Sciatic nerve (tissue), 2 donors: ENCODE measurements around the gene ALX4. TPM values are rescaled to one million over a fixed set of nuclear protein-coding genes. Genes with fewer than 3 reads are reported as not detected.

Experiments
- ATAC-seq: fragments of 200-7000 bp; cut with Tn5 transposase; one replicate; pipeline ENCODE4 v1.9.1; 2020; ENCODE audit warnings: mild to moderate bottlenecking, moderate library complexity
- DNase-seq: peaks from one replicate; pipeline ENCODE4 v3.0.0-alpha.2; 2020; ENCODE audit warnings: low spot score
- intact Hi-C: fragments of 100-400 bp; cut with DNase I; formaldehyde crosslinking; loops from one replicate; pipeline ENCODE4 v1.14.2; 2022
- total RNA-seq: library from RNA; stranded (reverse); fragmentation: NEBNext Ultra II Directional; extraction: Animal tissue kit (Norgen Biotek cat#: 25700); gene quantifications from one replicate; pipeline ENCODE4 v1.2.1, GENCODE V29; 2021
- donor health status: DM: no; HTN: no; CAD: no.
- donor health status: DM: no; HTN: no; CAD: no.

ALX4 gene
- total RNA-seq, 1 donor from 2014 or later = 1.1 TPM

DNA sequence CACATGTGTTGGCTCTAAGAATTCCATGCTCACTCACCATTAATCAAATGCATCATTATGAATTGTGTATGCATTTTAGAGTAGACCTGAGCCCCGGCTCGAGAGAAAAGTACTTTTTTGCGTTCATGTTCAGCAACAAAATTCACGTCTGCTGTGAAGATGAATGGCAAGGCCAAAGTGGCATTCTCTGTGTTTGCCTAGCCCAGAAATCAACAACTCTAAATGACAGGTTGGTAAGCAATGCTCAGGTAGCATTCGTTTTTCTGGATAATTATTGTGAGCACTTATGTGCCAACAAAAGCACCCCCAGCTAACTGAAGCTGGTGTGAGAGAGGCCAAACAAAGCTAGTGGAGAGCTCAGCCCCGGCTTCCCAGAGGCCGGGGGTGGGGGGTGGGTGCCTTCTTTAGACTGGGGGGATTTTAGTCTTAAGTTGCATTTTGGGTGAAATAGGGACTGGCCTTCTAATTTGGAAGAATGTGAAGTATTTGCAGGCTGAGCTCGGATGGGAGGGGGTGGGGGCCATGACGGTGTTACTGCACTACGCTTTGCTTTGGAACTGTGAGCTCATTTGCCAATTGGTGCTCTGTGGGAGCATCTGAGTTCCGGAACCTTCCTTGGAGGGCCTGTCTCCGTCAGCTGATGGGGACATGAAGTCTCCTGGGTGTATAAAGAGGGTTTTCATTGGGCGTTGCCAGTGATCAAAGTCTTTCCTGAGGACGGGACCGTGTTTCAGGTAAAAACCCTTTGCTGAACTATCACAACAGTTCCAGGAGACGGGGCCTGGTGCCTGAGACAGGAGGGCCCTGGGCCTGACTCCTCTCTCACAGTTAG lies 29.0 kb upstream of the ALX4 start:
- DNase-seq (no peak), ATAC-seq (no peak)
- intact Hi-C loops = no loop called here

DNA sequence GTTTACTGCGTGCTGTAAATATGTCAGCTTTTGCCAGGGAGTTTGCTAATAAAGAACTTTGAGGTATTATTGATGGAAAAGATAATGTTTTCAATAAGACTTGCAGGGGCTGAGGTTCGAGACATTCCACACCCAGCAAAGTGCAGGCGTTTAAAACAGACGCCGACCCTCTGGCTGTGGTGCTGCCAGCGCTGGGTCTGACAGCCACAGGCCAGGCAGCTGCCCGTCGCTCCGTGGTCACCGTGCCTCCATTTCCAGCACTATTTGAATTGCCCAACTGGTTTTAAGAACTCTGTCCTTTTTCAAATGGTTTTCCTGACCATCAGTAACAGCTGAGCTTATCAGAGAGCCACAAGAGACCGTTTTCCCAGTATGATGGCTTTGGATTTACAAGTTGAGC lies 28.1 kb upstream of the ALX4 start:
- ATAC-seq (no peak), DNase-seq (no peak)
- intact Hi-C loops = no loop called here

DNA sequence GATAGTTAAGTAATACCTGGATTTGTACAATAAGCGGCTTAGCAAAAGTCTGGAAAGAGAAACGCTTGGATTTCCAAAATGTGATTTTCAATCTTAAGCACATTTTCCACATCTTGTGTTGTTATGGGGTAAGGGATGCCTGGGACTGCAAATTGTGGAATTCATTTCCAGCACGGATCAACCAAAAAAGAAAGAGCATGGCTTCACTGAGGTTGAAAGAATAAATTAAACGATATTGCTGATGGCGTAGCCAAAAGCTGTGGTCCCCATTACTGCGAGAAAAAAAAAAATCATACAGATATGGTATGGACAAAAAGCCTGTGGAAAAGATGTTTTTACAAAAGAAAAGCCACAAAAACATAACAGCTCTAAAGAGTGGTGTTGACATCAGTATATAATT lies 26.0 kb upstream of the ALX4 start:
- no peak for ATAC-seq
- intact Hi-C loops = no loop called here
- DNase-seq = no peak

DNA sequence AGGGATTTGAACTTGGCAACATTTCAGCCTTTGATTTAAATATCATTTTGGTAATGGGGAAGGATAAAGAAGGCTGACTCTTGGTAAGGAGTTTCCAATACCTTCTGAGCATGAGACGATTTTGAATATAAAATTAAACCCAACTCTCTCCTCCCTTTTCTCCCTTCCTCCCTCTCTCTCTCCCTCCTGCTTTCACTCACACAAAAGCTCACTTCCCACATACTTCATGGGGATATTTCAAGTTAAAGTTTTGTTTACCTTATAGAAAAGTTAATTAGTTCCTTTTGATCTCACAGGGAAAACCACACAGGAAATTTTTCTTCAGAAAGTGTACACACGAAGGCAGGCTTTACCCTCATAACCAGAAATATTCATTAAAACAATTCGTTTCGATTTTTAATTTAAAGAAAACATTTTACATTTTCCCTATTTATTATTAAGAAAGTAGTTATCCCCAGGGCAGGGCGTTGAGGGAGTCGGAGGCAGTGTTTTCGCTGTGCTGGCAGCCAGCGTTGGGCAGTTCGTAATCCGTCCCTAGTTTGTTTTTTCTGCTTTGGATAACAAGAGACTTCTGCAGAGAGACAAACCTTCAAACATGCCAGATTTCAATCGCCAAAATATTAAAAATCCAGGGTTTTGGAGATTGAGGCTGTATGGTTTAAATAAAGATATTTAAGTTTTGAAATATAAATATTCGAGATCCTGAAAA lies 25.3 kb upstream of the ALX4 start:
- ATAC-seq (no peak), DNase-seq (no peak)
- intact Hi-C loops = no loop called here

DNA sequence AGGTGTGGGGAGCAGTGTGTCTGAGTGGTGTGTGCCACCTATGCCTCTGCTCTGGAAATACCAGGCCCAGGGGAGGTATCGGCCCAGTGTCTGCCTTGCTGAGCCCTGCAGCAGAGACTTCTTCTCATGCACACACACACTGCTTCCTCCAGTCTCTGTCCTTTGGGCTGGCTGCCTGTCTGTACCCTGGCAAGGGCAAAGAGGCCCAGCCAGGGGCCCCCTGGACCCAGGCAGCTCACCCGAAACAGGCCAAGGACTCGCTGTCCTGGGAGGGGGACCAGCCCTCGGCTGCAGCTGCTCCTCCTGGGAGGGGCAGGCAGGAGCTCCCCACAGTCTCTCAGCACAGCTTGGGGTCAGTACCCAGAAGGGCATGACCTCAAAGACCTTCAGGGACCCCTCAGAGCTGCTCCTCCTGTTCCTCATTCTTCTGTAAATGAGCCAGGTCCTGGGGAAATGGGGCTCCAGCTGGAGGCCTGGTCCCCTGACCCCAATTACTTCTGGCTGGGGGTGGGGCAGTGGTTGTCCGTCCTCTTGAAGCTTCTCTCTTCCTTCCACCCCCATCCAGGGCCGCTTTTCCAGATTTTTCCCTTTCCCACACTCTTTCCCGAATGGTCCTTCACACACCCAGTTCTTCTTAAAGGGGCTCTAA lies 24.5 kb upstream of the ALX4 start:
- DNase-seq = no peak
- intact Hi-C loops = no loop called here
- no peak for ATAC-seq

DNA sequence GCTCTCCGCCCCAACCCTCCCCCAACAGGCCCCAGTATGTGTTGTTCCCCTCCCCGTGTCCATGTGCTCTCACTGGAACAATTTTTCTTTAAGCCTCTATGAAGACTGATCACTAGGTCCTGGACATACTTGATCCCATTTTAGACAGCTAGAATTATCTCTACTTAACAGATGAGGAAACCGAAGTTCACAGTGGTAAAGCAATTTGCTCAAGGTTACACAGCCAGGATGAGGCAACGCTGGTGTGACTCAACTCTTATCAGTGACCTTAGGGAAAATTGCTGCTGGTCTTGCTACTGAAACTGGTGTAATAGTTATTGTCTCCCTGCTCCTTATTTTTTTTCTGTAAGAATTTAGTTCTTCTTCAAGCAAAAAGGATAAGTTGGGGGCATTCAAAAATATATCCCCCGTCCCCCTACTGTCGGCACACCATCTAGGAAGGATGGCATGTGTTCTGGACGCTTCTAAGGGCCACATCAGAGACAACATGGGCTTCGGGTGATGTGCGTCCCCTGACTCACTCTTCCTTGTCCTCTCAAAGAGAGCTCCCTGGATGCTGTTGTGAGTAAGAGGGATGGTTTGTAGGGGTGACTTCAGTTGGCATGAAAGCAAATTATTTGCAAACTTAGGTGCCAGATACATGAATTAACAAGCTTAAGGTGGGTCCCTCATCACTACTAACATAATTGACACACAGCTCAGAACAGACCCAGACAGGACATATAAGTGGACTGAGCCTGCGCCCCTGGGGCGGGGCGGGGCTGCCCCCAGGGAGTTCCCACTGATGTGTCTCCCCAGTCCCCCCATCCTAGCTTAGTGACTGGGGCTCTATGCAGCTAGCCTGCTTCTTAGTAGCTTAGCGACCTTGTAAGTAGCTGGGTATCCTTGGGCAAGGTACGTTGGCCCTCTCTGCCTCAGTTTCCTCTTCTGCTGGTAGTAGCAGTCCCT lies 23.6 kb upstream of the ALX4 start:
- intact Hi-C loops = no loop called here

DNA sequence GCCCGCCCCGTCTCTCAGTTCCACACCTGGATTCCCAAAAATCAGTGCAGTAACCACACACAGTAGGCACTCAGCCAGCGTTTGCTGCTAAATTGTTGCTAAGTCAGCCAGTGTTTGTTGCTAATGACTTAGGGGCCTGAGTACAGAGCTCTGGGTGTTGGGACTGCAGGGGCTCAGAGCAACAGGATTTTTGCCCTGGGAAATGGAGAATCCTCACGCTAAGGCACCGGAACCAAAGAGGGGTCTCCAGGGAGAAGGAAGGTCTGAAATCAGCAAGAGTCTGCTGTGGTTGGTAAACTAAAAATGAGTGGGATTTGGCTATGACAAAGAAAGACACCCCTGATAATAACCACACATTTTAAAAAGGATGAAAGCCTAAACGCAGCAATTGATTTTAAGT lies 22.7 kb upstream of the ALX4 start:
- DNase-seq = no peak
- ATAC-seq = no peak
- intact Hi-C loops = no loop called here

More for the DNA sequence above, 23.6 kb upstream of the ALX4 start:
- no peak for ATAC-seq
- DNase-seq = no peak

DNA sequence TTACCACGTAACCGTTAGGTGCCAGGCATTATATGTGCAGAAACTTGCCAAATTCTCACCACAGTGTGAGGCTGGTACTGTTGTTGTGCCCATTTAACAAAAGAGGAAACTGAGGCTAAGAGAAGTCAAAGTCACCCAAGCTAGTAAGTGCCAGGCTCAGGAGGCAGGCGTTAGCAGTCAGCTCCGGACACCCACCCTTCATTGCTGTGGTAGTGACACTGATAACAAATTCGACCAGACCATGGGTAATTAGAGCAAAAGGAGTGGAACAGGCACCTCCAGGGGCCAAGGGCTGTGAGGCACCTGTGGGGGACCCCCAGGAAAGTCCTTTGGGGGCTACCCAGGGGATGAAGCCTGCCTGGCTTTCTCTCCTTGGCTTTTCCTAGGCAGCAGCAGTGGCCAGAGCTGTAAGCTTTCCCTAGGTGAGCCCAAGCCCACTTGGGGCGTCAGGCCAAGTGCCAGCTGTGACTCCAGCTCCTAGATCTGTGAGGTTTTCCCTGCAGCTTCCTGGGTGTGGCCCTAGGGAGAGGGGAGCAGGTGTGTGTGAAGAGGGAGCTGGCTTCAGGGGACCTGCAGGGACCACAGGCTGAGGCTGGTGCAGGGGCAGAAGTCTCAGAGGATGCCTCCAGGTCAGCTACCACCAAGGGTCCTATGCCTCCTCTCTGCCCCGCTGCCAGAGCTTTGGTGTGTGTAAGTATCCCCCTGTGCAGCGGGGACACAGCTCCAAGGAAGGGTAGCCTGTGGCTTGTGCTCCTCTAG lies 19.7 kb upstream of the ALX4 start:
- intact Hi-C loops = no loop called here
- ATAC-seq = no peak

DNA sequence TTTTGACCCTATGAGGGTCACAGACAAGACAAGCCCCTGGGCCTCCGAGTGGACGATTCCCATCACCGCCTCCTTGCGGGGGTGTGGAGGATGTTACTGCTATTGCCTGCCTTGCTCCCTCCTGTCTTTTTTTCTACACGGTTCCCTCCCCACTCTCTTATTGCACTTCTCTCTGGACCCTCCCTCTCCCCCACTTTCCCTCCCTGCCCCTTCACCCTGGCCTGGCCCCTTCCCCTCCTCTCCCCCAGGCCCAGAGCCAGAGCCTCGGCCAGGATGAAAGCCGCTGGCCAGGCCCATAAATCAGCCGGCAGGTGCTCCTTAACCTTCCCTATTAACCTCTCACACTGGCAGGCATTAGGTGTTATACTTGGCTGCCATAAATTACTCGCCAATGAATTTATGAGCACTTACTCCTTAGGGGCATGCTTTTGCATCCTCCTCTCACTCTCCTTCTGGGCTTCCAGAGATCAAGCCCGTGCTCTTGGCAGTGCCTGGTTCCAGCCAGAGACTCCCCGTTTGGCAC lies 18.3 kb upstream of the ALX4 start:
- intact Hi-C loops = no loop called here
- no peak for ATAC-seq
- no peak for DNase-seq

More for the DNA sequence above, 19.7 kb upstream of the ALX4 start:
- no peak for DNase-seq

DNA sequence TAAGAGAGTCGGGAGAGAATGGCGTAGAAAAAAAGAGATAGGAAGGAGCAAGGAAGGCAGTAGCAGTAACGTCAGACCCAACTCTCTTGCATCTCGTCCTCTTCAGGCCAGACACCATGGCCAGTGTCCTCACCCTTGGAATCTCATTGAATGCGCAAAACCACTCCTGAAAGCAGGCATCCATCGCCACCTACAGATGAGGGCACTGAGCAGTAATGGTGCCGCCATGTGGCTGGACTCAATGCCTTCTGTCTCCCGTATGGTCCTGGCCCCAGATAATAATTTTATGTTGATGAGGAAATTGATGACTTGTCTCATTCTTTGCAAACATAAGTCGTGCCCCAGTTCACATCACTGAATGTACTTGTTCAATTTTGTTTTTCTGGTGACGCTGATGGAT lies 17.8 kb upstream of the ALX4 start:
- intact Hi-C loops = no loop called here
- DNase-seq = no peak
- no peak for ATAC-seq

DNA sequence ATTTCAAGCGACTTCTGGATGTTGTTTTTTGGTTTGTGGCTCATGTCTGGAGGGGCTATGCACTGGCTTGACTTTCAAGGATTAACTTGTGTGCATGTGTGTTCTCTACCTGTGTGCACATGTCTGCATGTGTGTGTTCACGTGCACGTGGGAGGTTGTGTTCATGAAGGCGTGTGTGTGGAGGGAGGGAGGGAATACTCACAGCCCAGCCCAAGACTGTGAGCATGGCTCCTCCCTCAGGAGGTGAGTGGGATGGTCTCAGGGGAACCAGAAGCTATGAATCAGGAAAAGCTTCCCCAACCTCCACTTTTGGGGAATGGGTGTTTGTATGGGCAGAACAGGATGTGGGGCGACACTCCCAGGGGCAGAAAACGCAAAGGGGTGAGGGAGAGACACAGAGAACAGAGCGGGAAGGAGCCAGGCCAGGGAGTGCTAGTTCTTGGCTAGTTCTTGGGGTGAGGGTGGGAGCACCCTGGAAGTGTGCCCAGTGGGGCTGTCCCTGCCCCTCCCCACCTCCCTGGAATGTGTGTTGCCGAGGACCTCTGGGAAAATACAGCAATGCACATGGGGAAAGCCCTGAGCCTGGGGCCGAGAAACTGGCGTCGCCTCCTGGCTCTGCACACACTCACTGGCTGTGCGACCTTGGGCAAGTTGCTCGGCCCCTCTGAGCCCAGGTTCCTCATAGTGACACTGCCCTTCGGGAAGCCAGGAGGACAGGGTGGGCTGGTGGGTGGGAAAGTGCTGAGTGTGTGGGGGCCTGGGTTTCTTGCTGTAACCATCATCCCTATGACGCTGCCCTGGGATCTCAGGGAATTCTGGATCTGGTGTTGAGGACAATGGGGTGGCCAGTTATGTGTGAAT lies 16.9 kb upstream of the ALX4 start:
- DNase-seq (no peak), ATAC-seq (peak; percentile 10)
- intact Hi-C loops = no loop called here

DNA sequence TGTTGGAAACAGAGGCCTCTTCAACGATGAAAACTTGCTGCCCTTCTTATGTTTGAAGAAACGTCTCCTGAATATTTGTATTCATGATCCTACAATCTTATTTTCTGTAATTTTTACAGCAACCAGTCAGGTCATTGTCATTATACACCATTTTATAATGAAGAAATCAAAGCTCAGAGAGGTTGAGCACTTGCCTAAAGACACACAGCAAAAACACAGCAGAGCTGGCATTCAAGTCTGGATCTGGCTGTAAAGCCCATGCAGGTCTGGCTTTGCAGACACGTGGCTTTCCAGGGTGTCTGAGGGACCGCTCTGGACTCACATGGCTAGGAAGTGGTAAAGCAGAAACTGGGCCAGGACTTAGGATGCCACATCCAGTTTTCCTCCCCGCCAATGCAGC lies 15.8 kb upstream of the ALX4 start:
- ATAC-seq (no peak), DNase-seq (no peak)
- intact Hi-C loops = no loop called here

DNA sequence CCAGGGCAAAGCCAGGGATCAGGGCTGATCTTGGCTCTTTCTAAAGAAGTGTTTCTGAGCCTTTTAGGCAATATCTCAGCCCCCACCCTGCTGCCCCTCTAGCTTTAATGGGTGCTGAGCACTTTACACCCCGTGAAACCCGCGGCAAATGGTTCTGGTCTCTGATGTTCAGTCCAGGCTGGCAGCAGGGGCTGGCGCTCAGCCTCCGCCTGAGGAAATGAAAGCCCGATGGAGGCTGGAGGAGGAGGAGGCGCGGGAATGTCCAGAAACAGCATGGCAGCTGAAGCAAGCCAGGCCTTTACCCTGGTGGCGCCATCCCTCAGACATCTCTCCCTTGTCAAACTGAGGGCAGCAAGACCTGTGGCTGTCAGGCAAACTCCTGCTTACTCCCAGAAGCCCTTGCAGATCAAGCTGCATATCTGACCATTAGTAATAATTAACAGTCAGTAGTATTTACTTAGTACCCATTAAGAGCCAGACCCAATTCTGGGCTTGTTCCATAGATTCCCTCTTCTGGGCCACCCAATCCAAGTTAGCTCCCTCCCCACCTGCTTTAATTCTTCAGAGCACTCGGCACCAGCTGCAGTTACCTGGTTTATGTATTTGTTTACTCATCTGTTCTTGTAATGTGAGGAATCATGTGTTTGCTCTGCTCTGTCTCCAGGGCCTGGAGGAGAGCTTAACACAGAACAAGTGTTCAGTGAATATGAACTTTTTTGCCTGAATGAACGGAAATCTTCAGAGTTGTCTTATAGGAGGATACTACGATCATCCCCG lies 15.0 kb upstream of the ALX4 start:
- intact Hi-C loops = no loop called here
- no peak for DNase-seq
- ATAC-seq = no peak

DNA sequence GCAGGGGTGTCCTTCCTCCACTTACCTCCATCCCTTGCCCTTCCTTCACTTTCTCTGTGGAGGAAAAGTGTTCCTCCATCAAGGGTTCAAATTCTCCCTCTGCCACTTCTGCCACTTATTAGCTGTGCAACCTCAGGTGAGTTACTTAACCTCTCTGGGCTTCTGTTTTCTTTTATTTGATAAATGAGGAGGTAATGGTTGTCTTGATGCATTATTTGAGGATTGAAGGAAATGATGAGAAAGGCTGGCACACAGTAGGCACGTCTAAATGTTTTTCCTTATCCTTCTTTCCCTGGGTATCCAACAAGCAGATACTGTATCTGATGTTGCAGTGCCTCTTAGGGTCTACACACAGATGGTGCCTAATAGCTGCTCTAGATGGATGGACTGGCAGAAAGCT lies 14.3 kb upstream of the ALX4 start:
- no peak for DNase-seq

DNA sequence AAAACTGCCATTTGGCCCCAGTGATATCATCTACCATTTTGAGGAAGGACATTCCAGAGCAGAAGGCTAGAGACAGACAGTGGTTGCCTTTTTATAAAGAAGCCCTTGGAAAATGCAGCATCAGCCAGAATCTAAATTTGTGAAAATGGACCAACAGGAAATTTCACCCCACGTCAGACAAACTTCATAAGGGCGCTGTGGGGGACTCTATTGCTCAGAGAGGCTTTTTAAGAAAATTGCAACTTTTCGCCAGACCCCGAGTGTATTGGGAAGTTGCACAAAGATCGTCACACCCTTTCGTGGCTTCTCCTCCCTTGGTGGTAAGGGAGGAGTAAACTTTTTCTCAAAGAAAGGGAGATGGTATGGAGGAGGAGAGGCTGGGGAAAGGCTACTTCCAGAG lies 12.3 kb upstream of the ALX4 start:
- intact Hi-C loops = no loop called here
- ATAC-seq (no peak), DNase-seq (no peak)

More for the DNA sequence above, 14.3 kb upstream of the ALX4 start:
- no peak for ATAC-seq
- intact Hi-C loops = no loop called here

DNA sequence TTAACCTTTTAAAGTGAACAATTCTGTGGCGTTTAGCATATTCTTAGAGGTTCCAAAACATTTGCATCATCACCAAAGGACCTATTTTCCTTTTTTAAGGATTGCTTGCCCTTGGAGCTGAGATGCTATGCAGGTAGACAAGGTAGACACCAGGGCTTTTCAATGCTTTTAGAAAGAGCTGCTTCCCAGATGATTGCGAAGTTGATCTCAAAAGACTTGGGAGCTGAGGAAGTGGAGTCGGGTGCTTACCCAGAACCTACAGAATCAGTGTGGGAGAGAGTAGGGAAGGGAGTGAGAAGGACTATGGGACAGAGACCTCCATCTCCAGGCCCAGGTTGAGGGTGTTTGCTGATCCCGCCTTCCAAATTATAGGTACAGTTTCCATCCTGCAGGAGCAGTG lies 11.1 kb upstream of the ALX4 start:
- intact Hi-C loops = no loop called here
- DNase-seq (no peak), ATAC-seq (no peak)
